Body of pancreas (tissue), 4 donors: ENCODE results near the gene PEAK1. TPM values are rescaled to one million over a fixed set of nuclear protein-coding genes. Genes with fewer than 3 reads are reported as not detected.
"Not testable (repeated sequence)": the region's sequence is repeated elsewhere in the genome, so short reads cannot be mapped to it uniquely, and the experiment has no call there.

ENCODE experiments used
- ATAC-seq: fragments of 150-250 bp; one replicate; pipeline ENCODE4 v1.9.1; 2016
- DNase-seq, 4 donors: peaks; one replicate each; pipeline ENCODE4 v3.0.0-alpha.2; 2019
- H3K27ac ChIP-seq, 4 donors: fragments of 200-600 bp; sonication (generic); 1 replicate in 3 of 4; 2 replicates in 1 of 4; pipeline versions ENCODE4 v1.5.1 to v1.6.1; 2016 to 2019; ENCODE audit warnings: mild to moderate bottlenecking in 1 of 4, mixed read lengths in 1 of 4, moderate library complexity in 1 of 4
- H3K27me3 ChIP-seq, 2 donors: fragments of 200-600 bp; sonication (generic); one replicate each; pipeline ENCODE4 v1.6.0; 2016; ENCODE audit warnings: mild to moderate bottlenecking in 1 of 2
- H3K36me3 ChIP-seq, 2 donors: fragments of 200-600 bp; sonication (generic); replicated peaks in 1 of 2; 2 replicates each; pipeline ENCODE4 v1.5.1; 2016; ENCODE audit warnings: low read depth in 2 of 2; ENCODE audit not compliant: insufficient read depth in 1 of 2
- H3K4me1 ChIP-seq: fragments of 200-600 bp; sonication (generic); one replicate; pipeline ENCODE4 v1.6.0; 2016
- H3K4me3 ChIP-seq, 2 donors: fragments of 200-600 bp; sonication (generic); 1 replicate in 1 of 2; 2 replicates in 1 of 2; pipeline ENCODE4 v1.5.1; 2016 to 2019
- H3K9me3 ChIP-seq, 3 donors: fragments of 200-600 bp; sonication (generic); 1 replicate in 2 of 3; 2 replicates in 1 of 3; pipeline ENCODE4 v1.5.1; 2016
- CTCF ChIP-seq, 7 experiments: fragments of 450-650 bp in 4 of 7; fragments of 200-600 bp in 3 of 7; sonication (generic) in 3 of 7; IDR thresholded peaks; one replicate each; pipeline ENCODE4 v1.5.1; 2016 to 2019; ENCODE audit warnings: antibody characterized with exemption in 7 of 7
- POLR2A ChIP-seq, 3 donors: fragments of 450-650 bp; IDR thresholded peaks; one replicate each; pipeline ENCODE4 v1.6.1; 2016; ENCODE audit warnings: antibody characterized with exemption in 3 of 3, mild to moderate bottlenecking in 2 of 3
- WGBS, 2 donors: methylation state at CpG; one replicate each; pipeline ENCODE4 v1.1.5; 2017; 5-methylcytosine and 5-hydroxymethylcytosine counted together
- intact Hi-C: fragments of 100-400 bp; cut with DNase I; formaldehyde crosslinking; loops from one replicate; pipeline ENCODE4 v1.15.1; 2023
- total RNA-seq, 2 donors: library from RNA; depleted of rRNA; stranded (reverse); fragments of >200 nt; gene quantifications; one replicate each; pipeline ENCODE4 v1.1.0, GENCODE V29; 2016

The PEAK1 gene
- total RNA-seq, 2 donors from 2014 or later, result 12.5 to 13.2 TPM

DNA sequence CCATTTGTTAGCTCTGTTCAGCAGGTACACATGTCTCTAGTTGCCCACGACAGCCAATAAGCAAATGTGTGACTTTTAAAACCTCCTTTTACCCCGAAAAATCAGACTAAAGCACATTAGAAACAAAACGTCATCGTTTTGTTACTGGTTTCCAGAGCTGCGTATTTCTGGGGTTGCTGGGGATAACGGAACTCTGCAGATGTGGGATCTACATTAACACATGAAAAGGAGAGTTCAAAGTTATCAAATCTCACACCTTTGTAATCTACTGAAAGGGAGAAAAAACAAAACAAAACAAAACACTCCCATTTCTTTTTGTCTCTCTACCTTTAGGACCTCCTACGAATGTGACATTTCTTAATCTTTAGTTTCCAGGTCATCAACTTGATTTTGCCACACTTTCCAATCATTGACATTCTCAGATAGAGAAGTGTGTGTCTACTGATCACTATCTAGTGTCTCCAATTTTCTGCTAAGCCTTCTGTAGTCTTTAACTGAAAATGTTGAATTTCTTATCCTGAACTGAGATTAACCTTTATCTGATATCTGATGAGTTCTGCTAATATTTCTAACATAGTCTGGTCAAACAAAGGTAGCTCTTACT, 256.0 kb downstream of the PEAK1 start:
- peaks cover 75% of the 10 kb centered on the region for H3K4me1 ChIP-seq
- no peak for TF ChIP-seq POLR2A (IDR thresholded peaks at IDR 0.05)
- no peak for TF ChIP-seq CTCF (IDR thresholded peaks at IDR 0.05)
- 30 to 53% methylated on average over 7 of the region's 7 CpGs for WGBS, 2 donors

GRCh38 chr15:77162872-77163633, 256.9 kb downstream of the PEAK1 start:
- intact Hi-C loops, result no loop called here
- TF ChIP-seq CTCF (IDR thresholded peaks at IDR 0.05), result peak in 1 of 7 experiments; percentile 12
- no peak for TF ChIP-seq POLR2A (IDR thresholded peaks at IDR 0.05)
- DNase-seq (no peak), ATAC-seq (peak; percentile 78)
- Histone ChIP-seq H3K27me3 (no peaks in the 10 kb centered on the region), H3K4me3 (no peak overlapping the region), H3K4me1 (peaks cover 75% of the 10 kb centered on the region), H3K9me3 (no peaks in the 10 kb centered on the region), H3K36me3 (no peaks in the 10 kb centered on the region), H3K27ac (peak overlapping the region; percentile 61 to 81 (median 70))
- WGBS, 2 donors, result 36 to 40% methylated on average over 4 of the region's 4 CpGs

More for the DNA sequence above, 256.0 kb downstream of the PEAK1 start:
- DNase-seq, result no peak
- intact Hi-C loops, result no loop called here
- Histone ChIP-seq H3K4me3 (no peak overlapping the region), H3K27ac (peak overlapping the region; percentile 61 to 81 (median 70)), H3K36me3 (no peaks in the 10 kb centered on the region), H3K27me3 (no peaks in the 10 kb centered on the region), H3K9me3 (no peaks in the 10 kb centered on the region)
- peak; percentile 8 for ATAC-seq

DNA sequence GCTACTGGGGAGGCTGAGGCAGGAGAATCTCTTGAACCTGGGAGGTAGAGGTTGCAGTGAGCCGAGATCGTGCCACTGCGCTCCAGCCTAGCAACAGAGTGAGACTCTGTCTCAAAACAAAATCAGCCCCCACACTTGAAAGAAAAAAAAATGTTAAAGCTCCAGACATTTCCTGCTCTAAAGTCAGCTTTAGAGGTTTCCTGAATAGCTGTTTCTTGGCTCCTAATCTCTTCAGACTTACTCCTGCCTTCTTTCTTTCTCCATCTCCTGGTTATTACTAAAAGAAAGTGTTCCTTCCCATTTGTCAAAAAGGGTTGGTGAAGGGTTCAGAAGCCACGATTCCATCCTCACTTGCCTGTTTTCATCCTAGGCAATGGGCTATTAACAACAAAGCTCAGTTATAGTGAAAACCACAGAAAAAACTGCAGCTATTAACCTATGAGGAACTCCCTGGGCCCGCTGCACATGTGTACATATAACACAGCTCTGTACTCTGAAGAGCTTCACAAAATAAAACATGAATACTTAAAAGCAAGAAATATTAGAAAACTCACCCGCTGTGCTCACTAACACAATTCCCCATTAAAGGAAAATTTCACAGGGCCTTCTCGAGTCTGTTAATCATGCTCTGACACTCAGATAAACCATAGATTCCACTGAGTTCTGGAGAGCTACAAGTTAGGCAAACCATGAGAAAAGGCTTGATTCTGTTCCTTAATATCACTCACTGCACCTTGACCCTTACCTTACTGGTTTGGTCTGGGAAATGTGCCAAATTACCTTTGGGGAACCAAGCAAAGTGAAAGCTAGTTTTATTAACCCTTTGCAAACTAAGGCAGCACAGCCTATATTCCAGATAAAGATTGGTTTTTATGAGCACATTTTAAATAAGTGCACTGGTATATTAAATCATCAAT, 259.1 kb downstream of the PEAK1 start:
- no peak overlapping the region for H3K4me3 ChIP-seq
- peak overlapping the region; percentile 23 to 82 (median 65) for H3K27ac ChIP-seq
- WGBS, 2 donors, result 17 to 32% methylated on average over 7 of the region's 7 CpGs
- no peaks in the 10 kb centered on the region for H3K9me3 ChIP-seq
- peak; percentile 86 for ATAC-seq
- peaks cover 67% of the 10 kb centered on the region for H3K4me1 ChIP-seq
- peak; percentile 43 to 73 (median 52) for DNase-seq
- intact Hi-C loops, result no loop called here
- no peaks in the 10 kb centered on the region for H3K27me3 ChIP-seq
- no peaks in the 10 kb centered on the region for H3K36me3 ChIP-seq
- TF ChIP-seq CTCF (IDR thresholded peaks at IDR 0.05) (no peak), POLR2A (IDR thresholded peaks at IDR 0.05) (no peak)

GRCh38 chr15:77156000-77156399, 263.9 kb downstream of the PEAK1 start:
- WGBS, 2 donors, result 90 to 93% methylated on average over 5 to 11 of the region's 11 CpGs
- H3K4me3 ChIP-seq, intact Hi-C loops, ATAC-seq, H3K27ac ChIP-seq, DNase-seq, H3K27me3 ChIP-seq, H3K36me3 ChIP-seq, H3K9me3 ChIP-seq: not testable (repeated sequence)
- peaks cover 20% of the 10 kb centered on the region for H3K4me1 ChIP-seq

DNA sequence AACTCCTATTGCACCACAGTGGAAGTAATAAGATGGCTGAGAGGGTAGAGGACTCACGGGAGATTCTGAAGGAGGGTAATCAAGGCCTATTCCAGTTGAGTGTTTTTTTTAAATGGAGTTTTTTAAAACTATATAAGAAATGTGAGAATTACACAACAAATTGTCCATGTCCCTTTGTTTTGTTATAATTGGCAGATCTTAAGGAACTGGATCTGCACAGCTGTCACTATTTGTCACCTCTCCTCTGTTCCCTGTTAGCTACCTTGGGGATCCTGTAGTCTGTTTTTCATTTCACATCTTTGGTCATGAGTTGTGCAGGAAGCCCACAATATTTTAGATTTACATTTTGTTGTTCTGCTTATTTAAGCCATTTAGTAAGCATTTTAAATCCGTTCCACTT, 271.7 kb downstream of the PEAK1 start:
- no peak for TF ChIP-seq CTCF (IDR thresholded peaks at IDR 0.05)
- TF ChIP-seq POLR2A (IDR thresholded peaks at IDR 0.05), result no peak
- Histone ChIP-seq H3K9me3 (no peaks in the 10 kb centered on the region), H3K27me3 (no peaks in the 10 kb centered on the region), H3K36me3 (no peaks in the 10 kb centered on the region), H3K27ac (no peak overlapping the region), H3K4me1 (peaks cover 23% of the 10 kb centered on the region), H3K4me3 (no peak overlapping the region)
- ATAC-seq (no peak), DNase-seq (no peak)
- intact Hi-C loops, result no loop called here
- 92 to 94% methylated on average over 2 of the region's 2 CpGs for WGBS, 2 donors
